CD8-positive, alpha-beta memory T cell (primary cell): ENCODE data around the gene FSD2. TPM values are rescaled to one million over a fixed set of nuclear protein-coding genes. Genes with fewer than 3 reads are reported as not detected.
"Not testable (repeated sequence)": the region's sequence is repeated elsewhere in the genome, so short reads cannot be mapped to it uniquely, and the experiment has no call there.

Experiments used
- CTCF ChIA-PET: fragments of 350-600 bp; sonication (Branson Sonifier 250); formaldehyde crosslinking; loops from one replicate; lab custom pipeline; 2021; ENCODE audit warnings: antibody characterized with exemption; lab: Charles Lee
- POLR2A ChIA-PET: fragments of 350-600 bp; sonication (Branson Sonifier 250); formaldehyde crosslinking; loops from one replicate; lab custom pipeline; 2021; ENCODE audit warnings: antibody characterized with exemption; lab: Charles Lee
- DNase-seq, 5 donors: peaks; one replicate each; pipeline versions ENCODE4 v3.0.0 to v3.0.0-alpha.2; 2020 to 2022; ENCODE audit warnings: mixed read lengths in 1 of 5
- H3K27ac ChIP-seq: one replicate; pipeline ENCODE4 v1.7.0; 2013; ENCODE audit warnings: low read depth, mild to moderate bottlenecking, low read length, moderate library complexity
- H3K27me3 ChIP-seq: 2 replicates; pipeline ENCODE4 v1.7.0; 2013; ENCODE audit warnings: low read length, mild to moderate bottlenecking; ENCODE audit not compliant: insufficient read depth, poor library complexity, severe bottlenecking
- H3K36me3 ChIP-seq: 2 replicates; pipeline ENCODE4 v1.7.0; 2013; ENCODE audit warnings: mild to moderate bottlenecking, low read length, moderate library complexity; ENCODE audit not compliant: insufficient read depth
- H3K4me1 ChIP-seq: 2 replicates; pipeline ENCODE4 v1.7.0; 2013; ENCODE audit warnings: mild to moderate bottlenecking, low read length, moderate library complexity; ENCODE audit not compliant: insufficient read depth
- H3K4me3 ChIP-seq: 2 replicates; pipeline ENCODE4 v1.7.0; 2013; ENCODE audit warnings: mild to moderate bottlenecking, low read length
- H3K9me3 ChIP-seq: 2 replicates; pipeline ENCODE4 v1.7.0; 2013; ENCODE audit warnings: mild to moderate bottlenecking, low read length
- H3K27ac Mint-ChIP-seq, 8 donors: one replicate each; pipeline ENCODE4 v1.8.0; 2020 to 2021; ENCODE audit warnings: mixed read lengths in 8 of 8, mild to moderate bottlenecking in 6 of 8, inconsistent platforms in 3 of 8, moderate library complexity in 3 of 8
- H3K27me3 Mint-ChIP-seq, 2 donors: one replicate each; pipeline ENCODE4 v1.8.0; 2020 to 2021; ENCODE audit warnings: mixed read lengths in 2 of 2, mild to moderate bottlenecking in 1 of 2, moderate library complexity in 1 of 2
- H3K36me3 Mint-ChIP-seq, 3 donors: one replicate each; pipeline ENCODE4 v1.8.0; 2020 to 2021; ENCODE audit warnings: mixed read lengths in 3 of 3, inconsistent platforms in 1 of 3, mild to moderate bottlenecking in 1 of 3
- H3K4me1 Mint-ChIP-seq, 3 donors: one replicate each; pipeline ENCODE4 v1.8.0; 2020 to 2021; ENCODE audit warnings: mixed read lengths in 3 of 3, inconsistent platforms in 1 of 3, mild to moderate bottlenecking in 1 of 3
- H3K4me3 Mint-ChIP-seq, 7 donors: one replicate each; pipeline ENCODE4 v1.8.0; 2020 to 2021; ENCODE audit warnings: mixed read lengths in 7 of 7, mild to moderate bottlenecking in 6 of 7, moderate library complexity in 4 of 7, inconsistent platforms in 2 of 7
- H3K9me3 Mint-ChIP-seq, 5 donors: one replicate each; pipeline ENCODE4 v1.8.0; 2020 to 2022; ENCODE audit warnings: mixed read lengths in 5 of 5, mild to moderate bottlenecking in 3 of 5, moderate library complexity in 2 of 5, inconsistent platforms in 1 of 5
- polyA plus RNA-seq: library from polyadenylated mRNA; unstranded; fragments of 300-500 nt; fragmentation: Illumina TruSeq; gene quantifications from one replicate; pipeline ENCODE4 v1.2.3, GENCODE V29; 2021
- total RNA-seq, 2 experiments: library from RNA; stranded (reverse); gene quantifications; one replicate each; pipeline ENCODE4 v1.2.3, GENCODE V29; 2021

FSD2 gene
- total and polyA plus RNA-seq, 3 experiments from 2014 or later = 0.16 TPM; not detected in 2

GRCh38 chr15:82712036-82712435, 93.8 kb downstream of the FSD2 start:
- Mint-ChIP-seq H3K36me3 (no peaks in the 10 kb centered on the region), H3K27me3 (peaks cover 11 to 44% of the 10 kb centered on the region in 2 donors), H3K9me3 (peaks cover 5 to 9% (median 8%) of the 10 kb centered on the region in 5 donors), H3K4me3 (peak overlapping the region in 2 of 7 donors; percentile 14 to 37), H3K27ac (no peak overlapping the region), H3K4me1 (peaks cover 0 to 1% (median 0%) of the 10 kb centered on the region in 3 donors)
- H3K9me3 ChIP-seq = no peaks in the 10 kb centered on the region
- CTCF ChIA-PET = no interaction called here
- H3K27me3 ChIP-seq = peaks cover 12% of the 10 kb centered on the region
- no peak overlapping the region for H3K27ac ChIP-seq
- no peak for DNase-seq
- H3K36me3 ChIP-seq = no peaks in the 10 kb centered on the region
- no peaks in the 10 kb centered on the region for H3K4me1 ChIP-seq
- POLR2A ChIA-PET = no interaction called here
- H3K4me3 ChIP-seq = no peak overlapping the region

- H3K27me3 Mint-ChIP-seq = peaks cover 11 to 40% of the 10 kb centered on the region in 2 donors
- Histone ChIP-seq H3K4me1 (no peaks in the 10 kb centered on the region), H3K27ac (no peak overlapping the region), H3K9me3 (no peaks in the 10 kb centered on the region), H3K4me3 (no peak overlapping the region), H3K36me3 (no peaks in the 10 kb centered on the region), H3K27me3 (peaks cover 12% of the 10 kb centered on the region)
- H3K9me3 Mint-ChIP-seq = peaks cover 0 to 5% (median 3%) of the 10 kb centered on the region in 5 donors
- POLR2A ChIA-PET = no interaction called here
- no peak for DNase-seq
- H3K36me3 Mint-ChIP-seq = no peaks in the 10 kb centered on the region
- CTCF ChIA-PET = no interaction called here
- H3K4me1 Mint-ChIP-seq = peaks cover 0 to 1% (median 0%) of the 10 kb centered on the region in 3 donors
- peak overlapping the region in 6 of 7 donors; percentile 34 to 73 (median 68) for H3K4me3 Mint-ChIP-seq
- H3K27ac Mint-ChIP-seq = no peak overlapping the region
Measured at GRCh38 chr15:82710926-82711490, 94.9 kb downstream of the FSD2 start.

DNA sequence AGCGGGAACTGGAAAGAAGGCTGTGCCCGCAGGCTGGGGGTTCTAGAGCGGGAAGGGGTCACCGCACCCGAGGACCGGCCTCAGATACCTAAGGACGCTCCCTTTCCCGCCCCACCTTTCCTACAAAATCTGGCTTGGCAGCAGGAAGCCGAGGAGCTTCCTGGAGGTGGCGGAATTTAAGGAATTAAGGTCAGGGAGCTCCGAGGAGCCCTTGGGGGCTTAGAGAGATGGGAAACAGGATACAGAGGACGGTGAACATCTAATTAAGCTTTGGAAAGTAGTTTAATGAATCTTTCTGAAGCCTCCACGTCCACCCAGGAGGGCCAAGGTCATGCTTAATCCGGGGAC, 95.7 kb downstream of the FSD2 start:
- H3K36me3 ChIP-seq = no peaks in the 10 kb centered on the region
- no peaks in the 10 kb centered on the region for H3K9me3 ChIP-seq
- no peaks in the 10 kb centered on the region for H3K4me1 ChIP-seq
- peak overlapping the region; percentile 50 for H3K4me3 ChIP-seq
- Mint-ChIP-seq H3K36me3 (no peaks in the 10 kb centered on the region), H3K27ac (peak overlapping the region in 1 of 8 donors; percentile 31), H3K9me3 (peaks cover 0 to 2% (median 0%) of the 10 kb centered on the region in 5 donors), H3K4me3 (peak overlapping the region in 5 of 7 donors; percentile 23 to 73 (median 46)), H3K4me1 (peaks cover 0 to 1% (median 0%) of the 10 kb centered on the region in 3 donors), H3K27me3 (peaks cover 6 to 34% of the 10 kb centered on the region in 2 donors)
- no peak for DNase-seq
- no peak overlapping the region for H3K27ac ChIP-seq
- peaks cover 12% of the 10 kb centered on the region for H3K27me3 ChIP-seq
- ChIA-PET CTCF (no interaction called here), POLR2A (no interaction called here)

DNA sequence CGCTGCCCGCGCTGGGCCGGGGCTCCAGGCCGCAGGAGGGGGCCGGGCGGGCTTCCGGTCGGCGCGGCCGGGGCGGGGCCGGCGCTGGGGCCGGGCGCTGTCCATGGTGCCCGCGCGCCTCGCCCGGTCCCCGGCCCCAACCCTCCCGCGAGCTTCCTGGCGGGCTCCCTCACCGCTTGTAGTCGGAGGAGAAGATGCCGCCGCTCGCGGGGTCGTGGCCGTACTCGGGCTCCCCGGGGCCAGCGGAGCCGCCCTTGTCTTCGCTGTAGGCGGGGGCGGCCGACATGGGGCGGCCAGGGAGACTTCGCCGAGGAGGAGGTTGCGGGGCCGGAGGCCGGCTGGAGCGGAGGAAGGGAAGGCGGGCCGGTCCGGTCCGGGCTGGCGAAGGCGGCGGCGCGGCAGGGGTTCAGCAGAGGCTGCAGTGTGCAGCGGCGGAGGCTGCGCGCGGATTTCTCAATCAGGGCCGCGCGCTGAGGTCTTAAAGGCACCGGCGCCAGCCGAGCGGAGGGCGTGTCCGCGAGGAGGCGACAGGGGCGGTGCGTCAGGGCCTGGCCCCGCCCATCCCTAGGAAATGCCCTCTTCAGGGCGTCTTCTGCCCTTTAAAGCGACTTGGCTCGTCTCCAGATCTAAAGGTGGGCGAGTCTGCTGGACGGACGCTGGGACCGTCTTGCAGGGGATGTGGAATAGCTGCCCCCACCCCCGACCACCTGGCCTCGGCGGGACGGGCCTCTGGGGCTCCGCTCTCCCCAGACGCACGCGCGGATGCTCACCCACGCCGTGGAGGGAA, 96.3 kb downstream of the FSD2 start, which contains the start of gene AP3B2:
AP3B2 (minus strand) TSS at position 455 of the 787 bp plus-strand sequence; CDS start at position 286, 169 bp downstream.
- H3K4me3 ChIP-seq = peak within 1 kb of the TSS; percentile 50
- no peak within 1 kb of the TSS for H3K27ac ChIP-seq
- Mint-ChIP-seq H3K27ac (peak within 1 kb of the TSS in 1 of 8 donors; percentile 31), H3K9me3 (peaks cover 0 to 2% (median 0%) of the 10 kb centered on the region in 5 donors), H3K4me1 (peaks cover 0 to 1% (median 0%) of the 10 kb centered on the region in 3 donors), H3K36me3 (no peaks in the 10 kb centered on the region), H3K27me3 (peaks cover 6 to 30% of the 10 kb centered on the region in 2 donors), H3K4me3 (peak within 1 kb of the TSS; percentile 63 to 81 (median 73))
- ChIA-PET CTCF (interaction anchor here (0.9 to 1.0 kb wide), 2 partner anchors 41 to 167 kb away, joined by 3 read pairs; no protein-coding TSS in a partner anchor), POLR2A (no interaction called here)
- DNase-seq = peak; percentile 53 to 72 (median 57)
- H3K9me3 ChIP-seq = no peaks in the 10 kb centered on the region
- no peaks in the 10 kb centered on the region for H3K36me3 ChIP-seq
- H3K4me1 ChIP-seq = no peaks in the 10 kb centered on the region
- H3K27me3 ChIP-seq = peaks cover 12% of the 10 kb centered on the region

GRCh38 chr15:82709081-82709420, 96.8 kb downstream of the FSD2 start:
- Mint-ChIP-seq H3K27ac (no peak overlapping the region), H3K27me3 (peaks cover 6 to 30% of the 10 kb centered on the region in 2 donors), H3K4me3 (no peak overlapping the region), H3K9me3 (peaks cover 0 to 2% (median 0%) of the 10 kb centered on the region in 5 donors), H3K4me1 (peaks cover 0 to 1% (median 0%) of the 10 kb centered on the region in 3 donors), H3K36me3 (no peaks in the 10 kb centered on the region)
- CTCF ChIA-PET = interaction anchor here (0.9 to 1.0 kb wide), 2 partner anchors 41 to 166 kb away, joined by 3 read pairs; no protein-coding TSS in a partner anchor
- H3K27me3 ChIP-seq = peaks cover 12% of the 10 kb centered on the region
- no peak for DNase-seq
- no peaks in the 10 kb centered on the region for H3K4me1 ChIP-seq
- H3K4me3 ChIP-seq = no peak overlapping the region
- H3K27ac ChIP-seq = no peak overlapping the region
- H3K9me3 ChIP-seq = no peaks in the 10 kb centered on the region
- POLR2A ChIA-PET = no interaction called here
- H3K36me3 ChIP-seq = no peaks in the 10 kb centered on the region

DNA sequence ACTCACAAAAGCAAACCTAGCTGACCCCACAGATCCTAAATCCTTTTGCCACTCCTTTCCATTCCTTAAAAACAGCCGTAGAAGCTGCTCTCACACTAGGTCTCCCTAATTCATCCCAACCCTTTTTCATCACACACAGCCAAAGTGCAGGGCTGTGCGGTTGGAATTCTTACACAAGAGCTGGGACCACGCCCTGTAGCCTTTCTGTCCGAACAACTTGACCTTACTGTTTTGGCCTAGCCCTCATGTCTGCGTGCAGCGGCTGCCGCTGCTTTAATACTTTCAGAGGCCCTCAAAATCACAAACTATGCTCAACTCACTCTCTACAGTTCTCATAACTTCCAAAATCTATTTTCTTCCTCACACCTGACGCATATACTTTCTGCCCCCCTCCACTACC, 100.0 kb downstream of the FSD2 start:
- H3K27me3 ChIP-seq, H3K27ac Mint-ChIP-seq, H3K36me3 ChIP-seq, H3K4me3 Mint-ChIP-seq, H3K9me3 Mint-ChIP-seq, DNase-seq, H3K4me3 ChIP-seq, H3K36me3 Mint-ChIP-seq, CTCF ChIA-PET, H3K4me1 Mint-ChIP-seq, H3K27me3 Mint-ChIP-seq, H3K4me1 ChIP-seq, H3K9me3 ChIP-seq, POLR2A ChIA-PET, H3K27ac ChIP-seq: not testable (repeated sequence)

Other genes starting within 250 kb of the FSD2 start
- under 1 TPM; 0.44 TPM for gene CPEB1, start 158.7 kb downstream of the FSD2 start, total RNA-seq
- gene CPEB1, start 158.7 kb downstream of the FSD2 start, polyA plus RNA-seq = 1.2 TPM
- under 1 TPM; 0.16 to 0.61 TPM for gene AP3B2, start 96.2 kb downstream of the FSD2 start, total RNA-seq
- not detected for gene AP3B2, start 96.2 kb downstream of the FSD2 start, polyA plus RNA-seq
- gene WHAMM, start 3.6 kb upstream of the FSD2 start, total RNA-seq = 1 to 10 TPM; 9.3 to 9.7 TPM
- 6.6 TPM for gene WHAMM, start 3.6 kb upstream of the FSD2 start, polyA plus RNA-seq
- gene HOMER2, start 146.7 kb upstream of the FSD2 start, total RNA-seq = 10 to 100 TPM; 13.6 to 14.1 TPM
- gene HOMER2, start 146.7 kb upstream of the FSD2 start, polyA plus RNA-seq = 1.6 TPM
- 10 to 100 TPM; 27.7 to 29.6 TPM for gene RAMAC, start 180.1 kb upstream of the FSD2 start, total RNA-seq
- 32.8 TPM for gene RAMAC, start 180.1 kb upstream of the FSD2 start, polyA plus RNA-seq
- 10 to 100 TPM; 34.2 to 36.6 TPM for gene C15orf40, start 205.6 kb upstream of the FSD2 start, total RNA-seq
- 58.1 TPM for gene C15orf40, start 205.6 kb upstream of the FSD2 start, polyA plus RNA-seq